GM19351 (cell line): ENCODE data around the gene BCAP29.
A peak's percentile ranks its signal among the peaks of the same experiment; 100 is the strongest.
"Not testable (repeated sequence)": the region's sequence is repeated elsewhere in the genome, so short reads cannot be mapped to it uniquely, and the experiment has no call there.

Experiments used
- ATAC-seq: cut with Tn5 transposase; IDR thresholded peaks from one replicate; pipeline ENCODE4 v1.9.1; 2021; ENCODE audit warnings: mild to moderate bottlenecking, moderate library complexity; ENCODE audit not compliant: unreplicated experiment

Gene BCAP29

GRCh38 chr7:107615910-107616680, 36.0 kb downstream of the BCAP29 start:
- ATAC-seq, result no peak

GRCh38 chr7:107622429-107622828, 42.4 kb downstream of the BCAP29 start:
- no peak for ATAC-seq

GRCh38 chr7:107622894-107623293, 42.8 kb downstream of the BCAP29 start:
- ATAC-seq, result no peak

GRCh38 chr7:107627002-107627401, 47.0 kb downstream of the BCAP29 start:
- no peak for ATAC-seq

- no peak for ATAC-seq
These were observed 48.5 kb downstream of the BCAP29 start for GRCh38 chr7:107628461-107629064.

GRCh38 chr7:107630342-107630741, 50.3 kb downstream of the BCAP29 start:
- no peak for ATAC-seq

- ATAC-seq, result no peak
These were observed 51.8 kb downstream of the BCAP29 start for GRCh38 chr7:107631588-107632491.

GRCh38 chr7:107632492-107632865, 52.4 kb downstream of the BCAP29 start:
- no peak for ATAC-seq

GRCh38 chr7:107638594-107638993, 58.5 kb downstream of the BCAP29 start:
- ATAC-seq, result peak; percentile 91

GRCh38 chr7:107639070-107639469, 59.0 kb downstream of the BCAP29 start:
- ATAC-seq, result not testable (repeated sequence)

- no peak for ATAC-seq
These were observed 61.6 kb downstream of the BCAP29 start for GRCh38 chr7:107641676-107642075.

GRCh38 chr7:107642501-107642900, 62.5 kb downstream of the BCAP29 start:
- no peak for ATAC-seq

- ATAC-seq, result no peak
These were observed 63.4 kb downstream of the BCAP29 start for GRCh38 chr7:107643407-107643806.

- ATAC-seq, result no peak
These were observed 63.9 kb downstream of the BCAP29 start for GRCh38 chr7:107643938-107644308.

GRCh38 chr7:107644309-107644974, 64.4 kb downstream of the BCAP29 start:
- no peak for ATAC-seq

- no peak for ATAC-seq
These were observed 72.6 kb downstream of the BCAP29 start for GRCh38 chr7:107652642-107653041.

- no peak for ATAC-seq
These were observed 78.4 kb downstream of the BCAP29 start for GRCh38 chr7:107658467-107658866.

GRCh38 chr7:107659666-107660065, 79.6 kb downstream of the BCAP29 start:
- ATAC-seq, result peak; percentile 51

GRCh38 chr7:107660381-107661080, 80.5 kb downstream of the BCAP29 start, which contains the start of gene SLC26A4:
Gene SLC26A4 (plus strand): TSS chr7:107660828. CDS start chr7:107661642, 814 bp downstream.
- no peak for ATAC-seq
